DOHH2 (cell line): ENCODE data around the gene PROM1.

ENCODE experiments used
- H3F3A ChIP-seq: fragments of 200-600 bp; sonication (generic), shearing (Covaris generic); 2 replicates; pipeline ENCODE4 v1.6.0; 2016; ENCODE audit warnings: antibody characterized with exemption, mild to moderate bottlenecking; ENCODE audit not compliant: control insufficient read depth, insufficient read depth
- H3K27ac ChIP-seq: fragments of 200-600 bp; sonication (generic); 2 replicates; pipeline ENCODE4 v1.5.1; 2014; ENCODE audit warnings: low read depth, mild to moderate bottlenecking, low read length, moderate library complexity
- H3K27me3 ChIP-seq: fragments of 200-600 bp; sonication (generic); 2 replicates; pipeline ENCODE4 v1.6.1; 2014; ENCODE audit warnings: mild to moderate bottlenecking, low read length, mixed read lengths; ENCODE audit not compliant: control insufficient read depth
- H3K36me3 ChIP-seq: fragments of 200-600 bp; sonication (generic); 2 replicates; pipeline ENCODE4 v1.6.1; 2014; ENCODE audit warnings: mild to moderate bottlenecking, low read length, moderate library complexity, mixed read lengths; ENCODE audit not compliant: control insufficient read depth
- H3K4me1 ChIP-seq: fragments of 200-600 bp; sonication (generic); 2 replicates; pipeline ENCODE4 v1.6.1; 2014; ENCODE audit warnings: mild to moderate bottlenecking, low read length, mixed read lengths; ENCODE audit not compliant: control insufficient read depth
- H3K4me2 ChIP-seq: fragments of 200-600 bp; sonication (generic); 2 replicates; pipeline ENCODE4 v1.6.0; 2014; ENCODE audit warnings: mild to moderate bottlenecking, low read length, moderate library complexity
- H3K4me3 ChIP-seq: fragments of 200-600 bp; sonication (generic); 2 replicates; pipeline ENCODE4 v1.5.1; 2014; ENCODE audit warnings: mild to moderate bottlenecking, low read length, mixed read lengths
- H3K79me2 ChIP-seq: fragments of 200-600 bp; sonication (generic); 2 replicates; pipeline ENCODE4 v1.6.1; 2014; ENCODE audit warnings: mild to moderate bottlenecking, low read length, mixed read lengths; ENCODE audit not compliant: control insufficient read depth
- H3K9me2 ChIP-seq: fragments of 200-600 bp; sonication (generic); replicated peaks from 2 replicates; pipeline ENCODE4 v1.6.1; 2014; ENCODE audit warnings: mild to moderate bottlenecking, low read length, mixed read lengths; ENCODE audit not compliant: control insufficient read depth
- H3K9me3 ChIP-seq: fragments of 200-600 bp; sonication (generic); 2 replicates; pipeline ENCODE4 v1.6.1; 2014; ENCODE audit warnings: antibody characterized with exemption, low read length, mixed read lengths; ENCODE audit not compliant: control insufficient read depth, insufficient read depth
- H4K20me1 ChIP-seq: fragments of 200-600 bp; sonication (generic); 2 replicates; pipeline ENCODE4 v1.6.0; 2014; ENCODE audit warnings: low read depth, mild to moderate bottlenecking, antibody characterized with exemption, low read length, moderate library complexity; ENCODE audit not compliant: control insufficient read depth, insufficient read depth
- CTCF ChIP-seq: fragments of 200-600 bp; sonication (generic); IDR thresholded peaks from one replicate; pipeline ENCODE4 v1.5.1; 2014; ENCODE audit warnings: antibody characterized with exemption, mild to moderate bottlenecking, low read depth, low read length; ENCODE audit not compliant: poor library complexity, severe bottlenecking
- EZH2phosphoT487 ChIP-seq: fragments of 200-600 bp; sonication (generic); IDR thresholded peaks from 2 replicates; pipeline ENCODE4 v1.6.1; 2017; ENCODE audit warnings: borderline replicate concordance, mild to moderate bottlenecking, antibody characterized with exemption, low read length, moderate library complexity, mixed read lengths

PROM1 gene

GRCh38 chr4:15989424-15989823 is 94.4 kb downstream of the PROM1 start:
- Histone ChIP-seq H3K4me2 (no peak overlapping the region), H3K36me3 (no peaks in the 10 kb centered on the region), H4K20me1 (no peaks in the 10 kb centered on the region), H3K9me3 (no peaks in the 10 kb centered on the region), H3K79me2 (no peaks in the 10 kb centered on the region), H3K4me3 (no peak overlapping the region), H3K27me3 (peaks cover 17% of the 10 kb centered on the region), H3K9me2 (no peaks in the 10 kb centered on the region), H3F3A (no peaks in the 10 kb centered on the region), H3K4me1 (no peaks in the 10 kb centered on the region), H3K27ac (no peak overlapping the region)
- no peak for TF ChIP-seq EZH2phosphoT487
- TF ChIP-seq CTCF, result no peak

- Histone ChIP-seq H3K9me2 (no peaks in the 10 kb centered on the region), H3K4me2 (no peak overlapping the region), H3K4me3 (no peak overlapping the region), H3K27me3 (peaks cover 22% of the 10 kb centered on the region), H4K20me1 (no peaks in the 10 kb centered on the region), H3K79me2 (no peaks in the 10 kb centered on the region), H3K36me3 (no peaks in the 10 kb centered on the region), H3K9me3 (no peaks in the 10 kb centered on the region), H3K27ac (no peak overlapping the region), H3K4me1 (no peaks in the 10 kb centered on the region), H3F3A (no peaks in the 10 kb centered on the region)
- TF ChIP-seq EZH2phosphoT487 (no peak), CTCF (no peak)
Observed at GRCh38 chr4:15988222-15988621, 95.6 kb downstream of the PROM1 start.

- Histone ChIP-seq H3F3A (no peaks in the 10 kb centered on the region), H3K4me2 (no peak overlapping the region), H3K36me3 (no peaks in the 10 kb centered on the region), H3K4me1 (no peaks in the 10 kb centered on the region), H3K27ac (no peak overlapping the region), H3K79me2 (no peaks in the 10 kb centered on the region), H3K27me3 (peaks cover 22% of the 10 kb centered on the region), H4K20me1 (no peaks in the 10 kb centered on the region), H3K9me2 (no peaks in the 10 kb centered on the region), H3K4me3 (no peak overlapping the region), H3K9me3 (no peaks in the 10 kb centered on the region)
- no peak for TF ChIP-seq EZH2phosphoT487
- no peak for TF ChIP-seq CTCF
Observed at GRCh38 chr4:15986907-15987306, 96.9 kb downstream of the PROM1 start.

GRCh38 chr4:15983610-15984009 is 100.2 kb downstream of the PROM1 start:
- Histone ChIP-seq H3K79me2 (no peaks in the 10 kb centered on the region), H3K27ac (no peak overlapping the region), H3K4me3 (no peak overlapping the region), H3K9me2 (no peaks in the 10 kb centered on the region), H3K9me3 (no peaks in the 10 kb centered on the region), H4K20me1 (no peaks in the 10 kb centered on the region), H3K27me3 (peaks cover 23% of the 10 kb centered on the region), H3K4me2 (no peak overlapping the region), H3K36me3 (no peaks in the 10 kb centered on the region), H3F3A (no peaks in the 10 kb centered on the region), H3K4me1 (no peaks in the 10 kb centered on the region)
- TF ChIP-seq EZH2phosphoT487 (no peak), CTCF (no peak)
